ENCODE data around the gene CYS1. TPM values are rescaled to one million over a fixed set of nuclear protein-coding genes. Genes with fewer than 3 reads are reported as not detected.

Gene CYS1
- total and polyA plus RNA-seq, 2 donors (not counting 3 experiments of a cell fraction or from before 2014, with no cell fraction given) = not detected

DNA sequence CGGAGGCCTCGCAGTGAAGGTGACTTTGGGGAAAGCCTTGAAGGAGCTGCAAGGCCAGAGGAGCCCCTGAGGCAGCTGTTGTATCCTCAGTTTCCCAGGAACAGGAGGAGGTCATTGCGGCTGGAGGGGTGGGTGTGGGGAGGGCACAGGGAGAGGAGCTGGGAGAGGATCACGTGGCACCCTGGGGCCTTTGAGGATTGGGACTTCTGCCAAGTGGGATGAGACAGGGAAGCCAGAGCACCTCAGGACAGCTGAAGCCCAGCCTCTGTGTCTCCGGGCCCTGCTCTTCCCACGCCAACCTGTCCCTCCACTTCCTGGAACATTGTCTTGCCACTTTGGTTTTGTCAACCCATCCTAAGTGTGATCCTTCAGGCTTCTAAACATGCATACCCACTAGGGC, 23.0 kb upstream of the CYS1 start:
- Histone ChIP-seq H2AFZ (ENCODE audit: low read depth, low read length) (no peak overlapping the region), H3K4me3 (replicated peaks in 1 of 3; ENCODE audit: insufficient read depth in 1 of 3, low read depth in 1 of 3, low read length in 3 of 3) (no peak overlapping the region), H3K4me2 (ENCODE audit: insufficient read depth, low read length) (no peak overlapping the region), H3K79me2 (ENCODE audit: control insufficient read depth, insufficient read depth, low read length) (no peaks in the 10 kb centered on the region), H3K9me1 (replicated peaks; ENCODE audit: control insufficient read depth, extremely low read depth, insufficient read depth, low read length) (no peaks in the 10 kb centered on the region), H3K4me1 (ENCODE audit: control insufficient read depth, extremely low read depth, insufficient read depth, low read length) (no peaks in the 10 kb centered on the region), H3K9me3 (replicated peaks; ENCODE audit: control insufficient read depth, insufficient read depth, low read length) (no peaks in the 10 kb centered on the region), H3K27me3 (ENCODE audit: control insufficient read depth in 2 of 2, insufficient read depth in 2 of 2, low read length in 2 of 2) (no peaks in the 10 kb centered on the region), H3K36me3 (ENCODE audit: control insufficient read depth in 2 of 2, extremely low read depth in 1 of 2, insufficient read depth in 2 of 2, low read length in 2 of 2) (no peaks in the 10 kb centered on the region), H3K27ac (ENCODE audit: insufficient read depth, low read depth, low read length) (no peak overlapping the region), H3K9ac (replicated peaks; ENCODE audit: extremely low read depth, insufficient read depth, low read length) (no peak overlapping the region), H4K20me1 (replicated peaks; ENCODE audit: control insufficient read depth, extremely low read depth, insufficient read depth, low read length) (no peaks in the 10 kb centered on the region)
- FAIRE-seq = no peak
- TF ChIP-seq FOS (IDR thresholded peaks at IDR 0.05; ENCODE audit: borderline replicate concordance, insufficient read depth, low read length) (no peak), JUN (IDR thresholded peaks at IDR 0.05; ENCODE audit: borderline replicate concordance, insufficient read depth, insufficient read length, low read depth) (no peak), MYC (IDR thresholded peaks at IDR 0.05; ENCODE audit: low read depth, low read length) (no peak), CTCF (IDR thresholded peaks at IDR 0.05; ENCODE audit: extremely low read depth in 1 of 2, insufficient read depth in 1 of 2, low read depth in 1 of 2, low read length in 2 of 2) (no peak), EZH2 (IDR thresholded peaks at IDR 0.05; ENCODE audit: borderline replicate concordance, low read depth, low read length, severe bottlenecking) (no peak), GATA2 (IDR thresholded peaks at IDR 0.05; ENCODE audit: insufficient read depth, insufficient read length, low read depth, low read length) (no peak), POLR2A (IDR thresholded peaks at IDR 0.05; ENCODE audit: low read depth, low read length) (no peak), POLR2AphosphoS5 (IDR thresholded peaks at IDR 0.05; ENCODE audit: insufficient read depth, low read depth, low read length) (no peak)
- TF ChIP-seq, protein P1, sequence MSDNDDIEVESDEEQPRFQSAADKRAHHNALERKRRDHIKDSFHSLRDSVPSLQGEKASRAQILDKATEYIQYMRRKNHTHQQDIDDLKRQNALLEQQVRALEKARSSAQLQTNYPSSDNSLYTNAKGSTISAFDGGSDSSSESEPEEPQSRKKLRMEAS (IDR thresholded peaks at IDR 0.05; ENCODE audit: insufficient read depth, insufficient read length) = no peak
- DNase-seq (ENCODE audit: low read depth, low spot score) = no peak
- intact Hi-C loops (cut with micrococcal nuclease) (no loop called here), dilution Hi-C loops (cut with MboI; ENCODE audit: extremely low pct_ligation_motif_present, low sequenced_read_pairs) (no loop called here)
- POLR2A ChIA-PET = no interaction called here
- no TSS peak for BruUV-seq (replicated peaks)
- CTCF ChIA-PET = interaction anchor here (1.4 to 3.9 kb wide), 2 partner anchors 12 to 31 kb away, joined by 4 to 33 read pairs; no protein-coding TSS in a partner anchor

Measured in endothelial cell of umbilical vein (primary cell).